IMR-90 (cell line): ENCODE data around the gene ZSCAN31. TPM values are rescaled to one million over a fixed set of nuclear protein-coding genes. Genes with fewer than 3 reads are reported as not detected.

ENCODE experiments used
- ATAC-seq: fragments of 200-7000 bp; cut with Tn5 transposase; 2 replicates; pipeline ENCODE4 v1.9.1; 2020; ENCODE audit warnings: low read depth, mild to moderate bottlenecking, moderate library complexity
- BruUV-seq: library from RNA; stranded (reverse); fragments of 400-500 nt; replicated peaks from 2 replicates; lab custom pipeline; 2021; lab: Mats Ljungman, UMichigan
- CTCF ChIA-PET: fragments of 300-600 bp; formaldehyde crosslinking; extraction: SDS; loops from one replicate; lab custom pipeline; 2021; ENCODE audit warnings: antibody characterized with exemption; lab: Yijun Ruan, JAX
- POLR2A ChIA-PET: fragments of 300-600 bp; sonication (Branson Sonifier 250); formaldehyde crosslinking; loops from one replicate; lab custom pipeline; 2022; ENCODE audit warnings: antibody characterized with exemption; ENCODE audit not compliant: unreplicated experiment; lab: Charles Lee
- DNase-seq: peaks from one replicate; pipeline ENCODE4 v3.0.0; 2013
- H2AFZ ChIP-seq: replicated peaks from 2 replicates; pipeline ENCODE3; 2013; ENCODE audit warnings: low read length, mild to moderate bottlenecking; ENCODE audit not compliant: poor library complexity
- H2AK5ac ChIP-seq: 2 replicates; pipeline ENCODE4 v1.6.1; 2013; ENCODE audit warnings: low read depth, low read length, inconsistent platforms
- H2AK9ac ChIP-seq: replicated peaks from 2 replicates; pipeline ENCODE3; 2013; ENCODE audit warnings: mild to moderate bottlenecking, low read depth, low read length, moderate library complexity; ENCODE audit not compliant: poor library complexity
- H2BK120ac ChIP-seq: 2 replicates; pipeline ENCODE4 v1.6.1; 2013; ENCODE audit warnings: low read depth, low read length, inconsistent platforms
- H2BK15ac ChIP-seq: 3 replicates; pipeline ENCODE4 v1.6.1; 2013; ENCODE audit warnings: low read depth, low read length, inconsistent platforms
- H2BK20ac ChIP-seq: 2 replicates; pipeline ENCODE4 v1.6.1; 2013; ENCODE audit warnings: low read depth, mild to moderate bottlenecking, inconsistent platforms, low read length, moderate library complexity
- H2BK5ac ChIP-seq: 2 replicates; pipeline ENCODE4 v1.6.1; 2013; ENCODE audit warnings: mild to moderate bottlenecking, low read depth, low read length, inconsistent platforms; ENCODE audit not compliant: poor library complexity, severe bottlenecking
- H3K14ac ChIP-seq: replicated peaks from 2 replicates; pipeline ENCODE4 v1.6.1; 2013; ENCODE audit warnings: low read depth, low read length, inconsistent platforms
- H3K18ac ChIP-seq: 2 replicates; pipeline ENCODE4 v1.6.1; 2013; ENCODE audit warnings: low read depth, low read length, control low read depth
- H3K23ac ChIP-seq: 2 replicates; pipeline ENCODE4 v1.6.1; 2013; ENCODE audit warnings: low read depth, low read length, inconsistent platforms
- H3K27ac ChIP-seq: 2 replicates; pipeline ENCODE4 v1.5.1; 2013; ENCODE audit warnings: mild to moderate bottlenecking, control low read depth, low read length; ENCODE audit not compliant: insufficient read depth
- H3K27me3 ChIP-seq: 2 replicates; pipeline ENCODE4 v1.6.1; 2013; ENCODE audit warnings: low read length; ENCODE audit not compliant: control insufficient read depth, insufficient read depth
- H3K36me3 ChIP-seq: 2 replicates; pipeline ENCODE4 v1.6.1; 2013; ENCODE audit warnings: low read length, mixed read lengths; ENCODE audit not compliant: control insufficient read depth, insufficient read depth
- H3K4ac ChIP-seq: 2 replicates; pipeline ENCODE4 v1.6.1; 2013; ENCODE audit warnings: low read depth, low read length, inconsistent platforms
- H3K4me1 ChIP-seq: 2 replicates; pipeline ENCODE4 v1.6.1; 2013; ENCODE audit warnings: low read length, mixed read lengths; ENCODE audit not compliant: control insufficient read depth, insufficient read depth
- H3K4me2 ChIP-seq: 2 replicates; pipeline ENCODE4 v1.6.1; 2013; ENCODE audit warnings: low read depth, mild to moderate bottlenecking, control low read depth, low read length, moderate library complexity
- H3K4me3 ChIP-seq: 2 replicates; pipeline ENCODE4 v1.5.1; 2013; ENCODE audit warnings: low read depth, mild to moderate bottlenecking, control low read depth, low read length, moderate library complexity; ENCODE audit not compliant: insufficient read depth
- H3K56ac ChIP-seq: 2 replicates; pipeline ENCODE4 v1.6.1; 2013; ENCODE audit warnings: low read length, inconsistent platforms; ENCODE audit not compliant: insufficient read depth; ENCODE audit errors: extremely low read depth
- H3K79me1 ChIP-seq, 2 experiments: 2 replicates each; pipeline ENCODE4 v1.6.1; 2013; ENCODE audit warnings: low read length in 2 of 2, inconsistent platforms in 1 of 2, low read depth in 1 of 2
- H3K9ac ChIP-seq: 2 replicates; pipeline ENCODE4 v1.6.1; 2013; ENCODE audit warnings: low read depth, low read length, control low read depth
- H3K9me1 ChIP-seq: 2 replicates; pipeline ENCODE4 v1.6.1; 2013; ENCODE audit warnings: low read length, inconsistent platforms; ENCODE audit not compliant: insufficient read depth
- H3K9me3 ChIP-seq: 2 replicates; pipeline ENCODE4 v1.6.1; 2013; ENCODE audit warnings: low read length; ENCODE audit not compliant: control insufficient read depth, insufficient read depth
- H4K20me1 ChIP-seq: 2 replicates; pipeline ENCODE4 v1.6.1; 2013; ENCODE audit warnings: low read length, inconsistent platforms; ENCODE audit not compliant: insufficient read depth
- H4K5ac ChIP-seq: 2 replicates; pipeline ENCODE4 v1.6.1; 2013; ENCODE audit warnings: mild to moderate bottlenecking, low read depth, low read length, control low read depth
- H4K8ac ChIP-seq, 2 experiments: 2 replicates each; pipeline ENCODE4 v1.6.1; 2013; ENCODE audit warnings: low read depth in 2 of 2, low read length in 2 of 2, control low read depth in 1 of 2, inconsistent platforms in 1 of 2
- H4K91ac ChIP-seq: 2 replicates; pipeline ENCODE4 v1.6.1; 2013; ENCODE audit warnings: low read depth, low read length, inconsistent platforms; ENCODE audit not compliant: insufficient read depth
- BHLHE40 ChIP-seq: fragments of 150-350 bp; IDR thresholded peaks from 2 replicates; pipeline ENCODE4 v1.6.1; 2016; ENCODE audit warnings: mild to moderate bottlenecking, low read depth, low read length
- CEBPB ChIP-seq: IDR thresholded peaks from 2 replicates; pipeline ENCODE4 v1.6.1; 2012; ENCODE audit warnings: low read depth, low read length, improper control_type of control experiment
- CHD1 ChIP-seq: IDR thresholded peaks from 2 replicates; pipeline ENCODE4 v1.6.1; 2012; ENCODE audit warnings: low read depth, low read length, improper control_type of control experiment
- FOS ChIP-seq: fragments of 150-350 bp; IDR thresholded peaks from 2 replicates; pipeline ENCODE4 v1.6.1; 2016; ENCODE audit warnings: low read depth, low read length
- MAFK ChIP-seq: IDR thresholded peaks from 2 replicates; pipeline ENCODE4 v1.6.1; 2012; ENCODE audit warnings: low read depth, low read length, improper control_type of control experiment
- MAZ ChIP-seq: IDR thresholded peaks from 2 replicates; pipeline ENCODE4 v1.6.1; 2012; ENCODE audit warnings: low read depth, mild to moderate bottlenecking, low read length, improper control_type of control experiment, moderate library complexity, borderline replicate concordance
- MXI1 ChIP-seq: IDR thresholded peaks from 2 replicates; pipeline ENCODE4 v1.6.1; 2012; ENCODE audit warnings: low read depth, mild to moderate bottlenecking, low read length, moderate library complexity, borderline replicate concordance
- NFE2L2 ChIP-seq: fragments of 150-350 bp; IDR thresholded peaks from 2 replicates; pipeline ENCODE4 v1.6.1; 2016; ENCODE audit warnings: low read depth, mild to moderate bottlenecking, low read length
- POLR2A ChIP-seq: IDR thresholded peaks from 2 replicates; pipeline ENCODE4 v1.6.1; 2012; ENCODE audit warnings: mild to moderate bottlenecking, low read depth, low read length
- RAD21 ChIP-seq: IDR thresholded peaks from 2 replicates; pipeline ENCODE4 v1.6.1; 2012; ENCODE audit warnings: low read length, improper control_type of control experiment
- RCOR1 ChIP-seq: IDR thresholded peaks from 2 replicates; pipeline ENCODE4 v1.6.1; 2012; ENCODE audit warnings: mild to moderate bottlenecking, low read length, improper control_type of control experiment; ENCODE audit not compliant: insufficient replicate concordance
- RFX5 ChIP-seq: IDR thresholded peaks from 2 replicates; pipeline ENCODE4 v1.8.0; 2012; ENCODE audit warnings: low read depth, mild to moderate bottlenecking, low read length, moderate library complexity
- SMC3 ChIP-seq: fragments of 150-350 bp; IDR thresholded peaks from 2 replicates; pipeline ENCODE4 v1.6.1; 2016; ENCODE audit warnings: low read depth, mild to moderate bottlenecking, antibody characterized with exemption, low read length, moderate library complexity
- WGBS, 2 experiments: methylation state at CpG; one replicate each; pipeline versions ENCODE4 v1.1.5 to v1.1.7; 2013; ENCODE audit warnings: missing lambda C conversion rate in 2 of 2; ENCODE audit not compliant: insufficient read length in 1 of 2; ENCODE audit errors: extremely low coverage in 2 of 2; 5-methylcytosine and 5-hydroxymethylcytosine counted together
- dilution Hi-C: fragments of 300-500 bp; cut with HindIII; formaldehyde crosslinking; loops from one replicate; pipeline ENCODE4 v1.14.3; 2018; ENCODE audit warnings: low sequenced_read_pairs; ENCODE audit not compliant: unreplicated experiment
- in situ Hi-C: fragments of 300-500 bp; cut with MboI; formaldehyde crosslinking; loops from 3 replicates; pipeline ENCODE4 v1.14.3; 2019; ENCODE audit warnings: low sequenced_read_pairs, inconsistent platforms, mixed read lengths
- intact Hi-C: fragments of 100-400 bp; cut with micrococcal nuclease; formaldehyde crosslinking; loops from 2 replicates; pipeline ENCODE4 v1.10.0; 2022
- polyA plus RNA-seq, 3 experiments: library from polyadenylated mRNA; depleted of rRNA; stranded (reverse); fragments of >200 nt; gene quantifications; 2 replicates each; pipeline ENCODE4 v1.2.3, GENCODE V29; 2012; ENCODE audit warnings: low replicate concordance in 1 of 3
- total RNA-seq: library from RNA; depleted of rRNA; stranded (reverse); fragments of >200 nt; gene quantifications from 2 replicates; pipeline ENCODE4 v1.2.3, GENCODE V29; 2012
- TF ChIP-seq, protein P1 (sequence below): conservative IDR thresholded peaks from 2 replicates; pipeline ENCODE4 v1.5.1; 2012; ENCODE audit warnings: mild to moderate bottlenecking, low read depth, low read length, improper control_type of control experiment
- TF ChIP-seq, protein P2 (sequence below): fragments of 150-350 bp; IDR thresholded peaks from 2 replicates; pipeline ENCODE4 v1.6.1; 2016; ENCODE audit warnings: low read depth, mild to moderate bottlenecking, low read length, moderate library complexity, borderline replicate concordance
- TF ChIP-seq, protein P3 (sequence below): fragments of 150-350 bp; IDR thresholded peaks from 2 replicates; pipeline ENCODE4 v1.6.1; 2017; ENCODE audit warnings: mild to moderate bottlenecking, antibody characterized with exemption, low read length, low read depth

ZSCAN31 gene
- total and polyA plus RNA-seq, 2 of the 4 experiments (the other 2 are of a cell fraction): 1.4 to 4.7 TPM

DNA sequence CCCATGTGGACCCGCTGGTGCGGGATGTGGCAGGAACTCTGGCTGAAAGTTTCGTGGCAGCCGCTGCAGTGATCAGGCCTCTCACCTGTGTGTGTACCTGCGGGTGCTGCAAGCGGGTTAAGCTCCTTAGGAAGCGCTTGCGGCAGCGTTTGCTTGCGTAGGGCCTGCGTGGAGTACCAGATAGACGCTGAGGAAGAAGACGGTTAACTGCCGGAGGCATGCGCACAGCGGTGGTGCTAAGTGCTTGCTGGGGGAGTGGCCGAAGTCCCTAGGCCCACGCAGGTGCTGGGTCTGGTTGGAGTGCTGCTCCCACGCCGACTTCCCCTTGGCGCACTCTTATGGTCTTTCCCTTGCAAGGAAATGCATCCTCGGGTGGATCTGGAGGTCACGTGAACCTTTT lies 23.0 kb downstream of the ZSCAN31 start:
- no peak overlapping the region for H3K56ac ChIP-seq
- TF ChIP-seq MAZ (no peak), CEBPB (no peak), FOS (no peak), RFX5 (no peak), NFE2L2 (no peak), POLR2A (no peak), MXI1 (no peak), MAFK (no peak), BHLHE40 (no peak), RCOR1 (no peak), CHD1 (no peak), RAD21 (no peak), SMC3 (no peak)
- TF ChIP-seq, protein P1, sequence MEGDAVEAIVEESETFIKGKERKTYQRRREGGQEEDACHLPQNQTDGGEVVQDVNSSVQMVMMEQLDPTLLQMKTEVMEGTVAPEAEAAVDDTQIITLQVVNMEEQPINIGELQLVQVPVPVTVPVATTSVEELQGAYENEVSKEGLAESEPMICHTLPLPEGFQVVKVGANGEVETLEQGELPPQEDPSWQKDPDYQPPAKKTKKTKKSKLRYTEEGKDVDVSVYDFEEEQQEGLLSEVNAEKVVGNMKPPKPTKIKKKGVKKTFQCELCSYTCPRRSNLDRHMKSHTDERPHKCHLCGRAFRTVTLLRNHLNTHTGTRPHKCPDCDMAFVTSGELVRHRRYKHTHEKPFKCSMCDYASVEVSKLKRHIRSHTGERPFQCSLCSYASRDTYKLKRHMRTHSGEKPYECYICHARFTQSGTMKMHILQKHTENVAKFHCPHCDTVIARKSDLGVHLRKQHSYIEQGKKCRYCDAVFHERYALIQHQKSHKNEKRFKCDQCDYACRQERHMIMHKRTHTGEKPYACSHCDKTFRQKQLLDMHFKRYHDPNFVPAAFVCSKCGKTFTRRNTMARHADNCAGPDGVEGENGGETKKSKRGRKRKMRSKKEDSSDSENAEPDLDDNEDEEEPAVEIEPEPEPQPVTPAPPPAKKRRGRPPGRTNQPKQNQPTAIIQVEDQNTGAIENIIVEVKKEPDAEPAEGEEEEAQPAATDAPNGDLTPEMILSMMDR: no peak
- TF ChIP-seq, protein P2, sequence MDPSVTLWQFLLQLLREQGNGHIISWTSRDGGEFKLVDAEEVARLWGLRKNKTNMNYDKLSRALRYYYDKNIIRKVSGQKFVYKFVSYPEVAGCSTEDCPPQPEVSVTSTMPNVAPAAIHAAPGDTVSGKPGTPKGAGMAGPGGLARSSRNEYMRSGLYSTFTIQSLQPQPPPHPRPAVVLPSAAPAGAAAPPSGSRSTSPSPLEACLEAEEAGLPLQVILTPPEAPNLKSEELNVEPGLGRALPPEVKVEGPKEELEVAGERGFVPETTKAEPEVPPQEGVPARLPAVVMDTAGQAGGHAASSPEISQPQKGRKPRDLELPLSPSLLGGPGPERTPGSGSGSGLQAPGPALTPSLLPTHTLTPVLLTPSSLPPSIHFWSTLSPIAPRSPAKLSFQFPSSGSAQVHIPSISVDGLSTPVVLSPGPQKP: no peak
- TF ChIP-seq, protein P3, sequence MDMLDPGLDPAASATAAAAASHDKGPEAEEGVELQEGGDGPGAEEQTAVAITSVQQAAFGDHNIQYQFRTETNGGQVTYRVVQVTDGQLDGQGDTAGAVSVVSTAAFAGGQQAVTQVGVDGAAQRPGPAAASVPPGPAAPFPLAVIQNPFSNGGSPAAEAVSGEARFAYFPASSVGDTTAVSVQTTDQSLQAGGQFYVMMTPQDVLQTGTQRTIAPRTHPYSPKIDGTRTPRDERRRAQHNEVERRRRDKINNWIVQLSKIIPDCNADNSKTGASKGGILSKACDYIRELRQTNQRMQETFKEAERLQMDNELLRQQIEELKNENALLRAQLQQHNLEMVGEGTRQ: no peak
- no peaks in the 10 kb centered on the region for H3K79me1 ChIP-seq
- H3K18ac ChIP-seq: no peak overlapping the region
- intact Hi-C loops: no loop called here
- POLR2A ChIA-PET: no interaction called here
- H3K23ac ChIP-seq: no peak overlapping the region
- H2BK5ac ChIP-seq: no peak overlapping the region
- H2AFZ ChIP-seq: no peak overlapping the region
- no peak overlapping the region for H4K8ac ChIP-seq
- CTCF ChIA-PET: no interaction called here
- H4K20me1 ChIP-seq: no peaks in the 10 kb centered on the region
- BruUV-seq: no TSS peak
- no peak overlapping the region for H3K4me2 ChIP-seq
- in situ Hi-C loops: no loop called here
- H2BK120ac ChIP-seq: no peak overlapping the region
- no peaks in the 10 kb centered on the region for H3K4me1 ChIP-seq
- H4K5ac ChIP-seq: no peak overlapping the region
- H3K9ac ChIP-seq: no peak overlapping the region
- no peak overlapping the region for H3K27ac ChIP-seq
- no peak for DNase-seq
- no peak overlapping the region for H4K91ac ChIP-seq
- no peak overlapping the region for H3K4me3 ChIP-seq
- dilution Hi-C loops: no loop called here
- WGBS, 2 experiments: 86% methylated on average over 12 of the region's 23 CpGs; no CpG with 5 or more reads in 1 of the 2 experiments
- no peak overlapping the region for H3K4ac ChIP-seq
- H3K36me3 ChIP-seq: no peaks in the 10 kb centered on the region; the same call in 1 of the 2 replicates
- ATAC-seq: no peak
- H2BK15ac ChIP-seq: no peak overlapping the region
- H3K9me1 ChIP-seq: no peaks in the 10 kb centered on the region
- H3K27me3 ChIP-seq: no peaks in the 10 kb centered on the region
- no peaks in the 10 kb centered on the region for H3K9me3 ChIP-seq
- no peak overlapping the region for H2AK5ac ChIP-seq
- no peak overlapping the region for H2BK20ac ChIP-seq
- no peak overlapping the region for H3K14ac ChIP-seq
- no peak overlapping the region for H2AK9ac ChIP-seq
